ENCODE results near the gene MYH16.

GRCh38 chr7:99310004-99310403, 37.4 kb downstream of the MYH16 start:
- no peak for TF ChIP-seq EP300 (conservative IDR thresholded peaks at IDR 0.05; ENCODE audit: poor library complexity, severe bottlenecking)
- TF ChIP-seq CTCF (IDR thresholded peaks at IDR 0.05; ENCODE audit: poor library complexity, severe bottlenecking) = no peak
- no peak for TF ChIP-seq EZH2 (IDR thresholded peaks at IDR 0.05; ENCODE audit: borderline replicate concordance, insufficient read depth, low read length, poor library complexity, severe bottlenecking)
- no peak for TF ChIP-seq POLR2AphosphoS5 (IDR thresholded peaks at IDR 0.05)
- TF ChIP-seq TAF1 (IDR thresholded peaks at IDR 0.05; ENCODE audit: low read depth) = no peak
- TF ChIP-seq RAD21 (conservative IDR thresholded peaks at IDR 0.05) = no peak

Measured in neural cell (in vitro differentiated cells).